Motor neuron (in vitro differentiated cells): ENCODE results near the gene LRIT2. TPM values are rescaled to one million over a fixed set of nuclear protein-coding genes. Genes with fewer than 3 reads are reported as not detected.

ENCODE experiments used
- ATAC-seq, 8 experiments: fragments of 200-7000 bp; cut with Tn5 transposase; replicated peaks in 6 of 8; 2 replicates each; pipeline ENCODE4 v1.8.0; 2021; ENCODE audit warnings: mild to moderate bottlenecking in 8 of 8, moderate library complexity in 8 of 8
- H3K27ac ChIP-seq, 2 donors: fragments of 250-450 bp; sonication (Bioruptor Pico); 2 replicates each; pipeline ENCODE4 v1.9.0; 2021; ENCODE audit warnings: antibody characterized with exemption in 2 of 2, mild to moderate bottlenecking in 2 of 2, moderate library complexity in 1 of 2
- H3K4me1 ChIP-seq, 2 donors: fragments of 250-450 bp; sonication (Bioruptor Pico); replicated peaks in 1 of 2; 2 replicates each; pipeline ENCODE4 v1.6.1; 2021; ENCODE audit warnings: antibody characterized with exemption in 2 of 2, mild to moderate bottlenecking in 2 of 2, moderate library complexity in 1 of 2
- H3K4me3 ChIP-seq, 5 donors: fragments of 250-450 bp; sonication (Bioruptor Pico); 2 replicates each; pipeline ENCODE4 v1.9.0; 2021; ENCODE audit warnings: antibody characterized with exemption in 5 of 5, mild to moderate bottlenecking in 5 of 5, moderate library complexity in 4 of 5
- WGBS, 10 experiments: fragments of 450-650 bp; shearing (Covaris generic); methylation state at CpG; one replicate each; pipeline ENCODE4 v1.0.0; 2022; 5-methylcytosine and 5-hydroxymethylcytosine counted together
- in situ Hi-C, 9 experiments: fragments of 400-800 bp; cut with MboI; loops; one replicate each; pipeline ENCODE4 v1.15.0; 2021; ENCODE audit warnings: low sequenced_read_pairs in 9 of 9, low pct_unique_long_range_greater_than_20kb in 2 of 9; ENCODE audit not compliant: unreplicated experiment in 9 of 9
- total RNA-seq, 8 experiments: library from RNA; unstranded; fragments of 300-600 nt; gene quantifications; 2 replicates each; pipeline versions ENCODE4 v1.2.3 to v1.2.4, GENCODE V29; 2022

The LRIT2 gene
- total RNA-seq, 8 experiments from 2014 or later = 0.08 to 0.28 (median 0.17) TPM; not detected in 2

DNA sequence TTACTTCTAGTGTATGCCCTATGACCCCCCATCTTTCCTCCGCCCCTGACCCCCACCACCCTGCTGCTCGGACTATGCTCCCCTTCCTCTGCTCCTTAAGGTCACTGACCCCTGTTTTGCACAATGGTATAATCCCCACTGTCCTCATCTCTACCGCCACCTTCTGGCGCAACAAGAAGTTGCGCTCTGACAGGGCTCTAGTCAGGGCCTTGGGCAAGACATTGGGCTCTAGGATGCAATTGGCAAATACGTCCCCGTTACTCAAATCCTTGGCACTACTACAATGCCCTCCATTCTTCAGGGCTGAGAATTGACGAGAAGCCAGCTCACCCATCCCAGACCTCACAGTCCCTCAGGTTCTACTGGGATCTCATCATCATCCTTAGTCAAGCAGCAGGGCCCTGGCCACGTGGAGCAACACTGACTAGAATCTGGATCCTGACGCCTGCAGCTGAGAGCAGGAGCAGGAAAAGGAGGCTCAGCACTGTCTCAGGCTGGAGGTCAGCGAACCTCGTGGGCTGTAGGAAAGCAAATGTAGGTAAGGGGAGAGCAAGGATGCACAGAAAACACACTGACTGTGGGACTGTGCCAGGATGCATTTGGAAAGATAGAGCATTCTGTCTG, 10.6 kb downstream of the LRIT2 start:
- in situ Hi-C loops = no loop called here
- WGBS, 10 experiments = 45 to 95% (median 80%) methylated on average over 1 to 8 of the region's 12 CpGs; no CpG with 5 or more reads in 3 of the 10 experiments
- Histone ChIP-seq H3K4me3 (no peak overlapping the region), H3K4me1 (no peaks in the 10 kb centered on the region), H3K27ac (no peak overlapping the region)
- ATAC-seq = peak in 2 of 8 experiments; percentile 7 to 52

DNA sequence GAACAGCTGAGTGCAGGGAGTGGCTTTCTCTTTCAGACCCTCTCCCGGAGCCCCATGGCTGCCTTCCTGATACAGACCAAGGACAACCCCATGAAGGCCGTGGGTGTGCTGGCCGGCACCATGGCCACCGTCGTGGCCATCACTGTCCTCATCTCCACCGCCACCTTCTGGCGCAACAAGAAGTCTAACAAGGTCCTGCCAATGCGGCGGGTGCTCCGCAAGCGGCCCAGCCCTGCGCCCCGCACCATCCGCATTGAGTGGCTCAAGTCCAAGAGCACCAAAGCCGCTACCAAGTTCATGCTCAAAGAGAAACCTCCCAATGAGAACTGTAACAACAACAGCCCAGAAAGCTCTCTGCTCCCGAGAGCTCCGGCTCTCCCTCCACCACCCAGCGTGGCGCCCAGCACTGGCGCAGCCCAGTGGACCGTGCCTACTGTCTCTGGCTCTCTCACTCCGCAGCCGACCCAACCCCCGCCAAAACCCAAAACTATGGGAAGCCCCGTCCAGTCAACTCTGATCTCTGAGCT, 11.2 kb downstream of the LRIT2 start:
- Histone ChIP-seq H3K4me1 (no peaks in the 10 kb centered on the region), H3K27ac (no peak overlapping the region), H3K4me3 (no peak overlapping the region)
- WGBS, 10 experiments = 36 to 100% (median 100%) methylated on average over 1 to 9 of the region's 25 CpGs; no CpG with 5 or more reads in 5 of the 10 experiments
- in situ Hi-C loops = no loop called here
- ATAC-seq = peak in 1 of 8 experiments; percentile 11

DNA sequence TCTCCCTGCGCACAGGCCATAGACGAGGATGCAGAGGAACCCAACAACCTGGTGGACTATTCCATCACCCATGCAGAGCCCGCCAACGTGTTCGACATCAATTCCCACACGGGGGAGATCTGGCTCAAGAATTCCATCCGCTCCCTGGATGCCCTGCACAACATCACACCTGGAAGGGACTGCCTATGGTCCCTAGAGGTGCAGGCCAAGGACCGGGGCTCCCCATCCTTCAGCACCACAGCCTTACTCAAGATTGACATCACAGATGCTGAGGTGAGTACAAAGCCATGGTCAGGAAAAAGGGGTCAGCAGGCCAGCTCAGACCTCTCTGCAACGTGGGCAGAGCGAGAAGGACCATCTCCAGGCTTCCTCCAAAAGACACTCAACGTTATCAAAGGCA, 12.3 kb downstream of the LRIT2 start:
- no peak for ATAC-seq
- Histone ChIP-seq H3K4me3 (no peak overlapping the region), H3K4me1 (no peaks in the 10 kb centered on the region), H3K27ac (no peak overlapping the region)
- in situ Hi-C loops = no loop called here
- WGBS, 10 experiments = 52 to 100% (median 83%) methylated on average over 3 to 7 of the region's 11 CpGs; no CpG with 5 or more reads in 3 of the 10 experiments

DNA sequence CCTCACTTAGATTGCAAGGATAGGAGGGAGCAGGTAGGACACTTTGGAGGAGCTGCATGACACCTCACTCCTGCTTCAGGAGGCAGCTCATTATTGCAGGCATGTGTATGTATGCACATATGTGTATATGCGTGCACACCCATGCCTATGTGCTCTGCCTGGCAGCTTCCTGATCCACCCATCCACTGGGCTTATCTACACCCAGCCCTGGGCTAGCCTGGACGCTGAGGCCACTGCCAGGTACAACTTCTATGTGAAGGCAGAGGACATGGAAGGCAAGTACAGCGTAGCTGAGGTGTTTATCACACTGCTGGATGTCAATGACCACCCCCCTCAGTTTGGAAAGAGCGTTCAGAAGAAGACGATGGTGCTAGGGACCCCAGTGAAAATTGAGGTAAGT, 13.3 kb downstream of the LRIT2 start:
- in situ Hi-C loops = no loop called here
- Histone ChIP-seq H3K27ac (no peak overlapping the region), H3K4me3 (no peak overlapping the region), H3K4me1 (no peaks in the 10 kb centered on the region)
- ATAC-seq = peak in 3 of 8 experiments; percentile 90 to 99 (median 97)
- WGBS, 10 experiments = 24 to 90% (median 50%) methylated on average over 1 to 4 of the region's 5 CpGs; no CpG with 5 or more reads in 5 of the 10 experiments

DNA sequence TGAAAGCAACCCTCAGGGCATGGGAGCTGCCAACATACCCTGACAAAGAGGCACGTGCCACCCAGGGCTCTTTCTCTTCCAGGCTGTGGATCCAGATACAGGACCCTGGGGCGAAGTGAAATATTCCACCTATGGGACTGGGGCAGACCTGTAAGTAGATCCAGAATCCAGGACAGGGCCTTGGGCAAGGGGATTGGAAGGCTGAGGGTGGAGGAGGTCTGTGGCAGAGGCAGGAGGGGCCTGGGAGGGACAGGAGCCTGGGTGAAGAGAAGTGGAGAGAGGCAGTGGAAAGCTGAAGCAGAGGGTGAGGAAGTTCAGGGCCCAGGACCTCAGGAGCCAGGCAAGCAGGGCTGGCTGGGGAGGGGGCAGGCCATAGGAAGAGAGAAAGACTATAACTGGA, 13.8 kb downstream of the LRIT2 start:
- no peak overlapping the region for H3K4me3 ChIP-seq
- no peaks in the 10 kb centered on the region for H3K4me1 ChIP-seq
- WGBS, 10 experiments = 25 to 83% (median 60%) methylated on average over 1 to 2 of the region's 2 CpGs; no CpG with 5 or more reads in 4 of the 10 experiments
- peak in 1 of 8 experiments; percentile 45 for ATAC-seq
- H3K27ac ChIP-seq = no peak overlapping the region
- in situ Hi-C loops = no loop called here

DNA sequence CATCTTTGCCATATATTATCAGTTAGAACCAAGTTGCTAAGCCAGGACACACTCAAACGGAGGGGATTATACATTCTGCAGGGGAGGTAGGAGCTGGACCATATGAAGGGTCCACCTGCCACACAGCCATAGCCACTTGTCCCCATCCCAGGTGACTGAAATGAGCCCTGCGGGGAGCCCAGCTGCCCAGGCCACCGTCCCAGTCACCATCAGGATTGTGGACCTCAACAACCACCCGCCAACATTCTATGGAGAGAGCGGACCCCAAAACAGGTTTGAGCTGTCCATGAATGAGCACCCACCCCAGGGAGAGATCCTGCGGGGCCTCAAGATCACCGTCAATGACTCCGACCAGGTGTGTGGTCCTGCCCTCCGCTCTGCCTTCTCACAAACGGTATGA, 17.3 kb downstream of the LRIT2 start:
- 33 to 87% (median 58%) methylated on average over 1 to 6 of the region's 10 CpGs; no CpG with 5 or more reads in 4 of the 10 experiments for WGBS, 10 experiments

DNA sequence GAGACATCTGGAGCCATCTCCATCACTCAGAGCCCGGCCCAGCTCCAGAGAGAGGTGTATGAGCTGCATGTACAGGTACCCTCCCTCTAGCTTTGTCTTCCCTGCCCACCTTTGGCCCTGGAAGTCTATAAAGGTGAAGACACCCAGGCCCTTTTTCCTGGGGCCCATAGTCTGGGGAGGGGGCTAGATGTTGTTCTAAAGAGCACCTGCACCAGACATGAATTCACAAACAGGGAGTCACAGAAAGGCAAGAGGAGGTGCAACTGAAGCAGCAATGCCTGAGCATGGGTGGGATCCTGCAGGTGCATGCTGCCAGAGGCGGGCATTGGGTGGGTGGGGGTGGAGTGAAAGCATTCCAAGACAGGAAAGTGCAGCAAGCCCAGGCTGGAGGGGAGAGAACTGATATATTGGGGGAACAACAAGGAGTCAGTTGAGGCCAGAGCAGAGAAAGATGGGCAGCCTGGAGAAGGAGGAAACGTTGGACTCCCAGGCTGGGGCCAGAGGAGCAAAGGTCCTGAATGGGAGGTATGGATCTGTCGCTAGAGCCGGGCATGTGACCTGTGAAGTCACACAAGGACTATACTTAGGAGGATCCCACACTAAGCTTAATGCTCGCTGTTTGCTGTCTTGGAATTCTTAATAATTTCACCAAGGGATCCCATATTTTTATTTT, 19.4 kb downstream of the LRIT2 start:
- in situ Hi-C loops = no loop called here
- no peak for ATAC-seq
- Histone ChIP-seq H3K4me3 (no peak overlapping the region), H3K27ac (no peak overlapping the region), H3K4me1 (no peaks in the 10 kb centered on the region)
- WGBS, 10 experiments = 45 to 88% (median 70%) methylated on average over 2 to 4 of the region's 6 CpGs; no CpG with 5 or more reads in 4 of the 10 experiments

More for the DNA sequence above, 17.3 kb downstream of the LRIT2 start:
- Histone ChIP-seq H3K4me1 (no peaks in the 10 kb centered on the region), H3K4me3 (no peak overlapping the region), H3K27ac (no peak overlapping the region)
- no peak for ATAC-seq
- in situ Hi-C loops = no loop called here

DNA sequence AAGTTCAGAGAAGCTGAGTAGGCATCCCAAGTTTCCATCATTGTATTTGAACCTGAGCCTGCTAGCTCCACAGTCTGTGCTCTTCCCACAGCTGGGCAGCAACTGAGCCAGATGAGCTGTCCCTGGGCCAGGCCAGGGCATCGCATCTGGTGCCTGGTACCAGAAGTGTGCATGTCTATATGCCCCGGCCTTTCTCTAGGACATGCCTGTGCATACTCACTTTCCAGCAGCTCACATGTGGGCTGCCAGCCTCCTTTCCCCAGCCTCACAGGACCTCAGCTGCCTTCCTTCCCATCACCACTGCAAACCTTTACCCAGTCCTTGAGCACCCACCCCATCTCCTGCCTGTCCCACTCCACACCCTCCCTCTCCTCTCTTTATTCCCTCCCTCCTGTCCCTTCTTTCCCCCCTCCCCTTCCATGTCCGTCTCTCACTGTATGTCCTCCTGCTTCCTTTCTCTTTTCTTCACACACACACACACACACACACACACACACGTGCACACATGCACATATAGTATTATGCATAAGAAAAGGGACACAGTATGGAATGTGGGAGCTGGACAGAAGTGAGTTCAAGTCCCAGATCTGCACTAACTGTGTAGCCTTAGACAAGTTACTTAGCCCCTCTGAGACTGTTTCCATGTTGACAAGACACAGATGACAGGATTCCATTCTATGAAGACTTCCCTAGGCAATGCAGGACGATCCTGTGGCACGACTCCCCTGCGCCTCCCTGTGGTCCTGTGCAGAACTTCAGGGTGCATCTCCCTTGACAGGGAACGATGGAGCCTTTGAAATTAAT, 20.1 kb downstream of the LRIT2 start:
- in situ Hi-C loops = no loop called here
- Histone ChIP-seq H3K4me1 (no peaks in the 10 kb centered on the region), H3K27ac (no peak overlapping the region), H3K4me3 (no peak overlapping the region)
- peak; percentile 74 to 96 (median 88) for ATAC-seq
- WGBS, 10 experiments = 0 to 92% (median 7%) methylated on average over 1 to 5 of the region's 8 CpGs; no CpG with 5 or more reads in 5 of the 10 experiments

DNA sequence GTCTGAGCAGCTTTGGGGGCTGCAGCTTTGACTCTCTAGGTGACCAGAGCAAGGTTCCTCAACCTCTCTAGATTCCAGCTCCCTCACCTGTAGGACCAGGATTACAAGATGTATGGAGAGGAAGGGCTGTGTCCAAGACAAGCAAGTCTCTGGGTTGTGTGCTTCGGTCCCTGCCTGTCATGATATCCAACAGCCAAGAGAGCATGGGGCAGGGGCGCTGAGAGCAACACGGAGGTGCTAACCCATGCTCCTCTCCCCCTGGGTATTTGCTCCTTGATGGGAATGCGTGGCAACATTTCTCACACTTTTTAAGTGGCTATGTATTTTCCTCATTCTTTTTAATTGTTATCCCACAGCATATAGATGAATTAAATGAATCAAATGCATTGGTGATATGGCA, 20.7 kb downstream of the LRIT2 start:
- Histone ChIP-seq H3K27ac (no peak overlapping the region), H3K4me1 (no peaks in the 10 kb centered on the region), H3K4me3 (no peak overlapping the region)
- ATAC-seq = no peak
- 0 to 84% (median 51%) methylated on average over 1 to 4 of the region's 4 CpGs; no CpG with 5 or more reads in 4 of the 10 experiments for WGBS, 10 experiments
- in situ Hi-C loops = no loop called here

DNA sequence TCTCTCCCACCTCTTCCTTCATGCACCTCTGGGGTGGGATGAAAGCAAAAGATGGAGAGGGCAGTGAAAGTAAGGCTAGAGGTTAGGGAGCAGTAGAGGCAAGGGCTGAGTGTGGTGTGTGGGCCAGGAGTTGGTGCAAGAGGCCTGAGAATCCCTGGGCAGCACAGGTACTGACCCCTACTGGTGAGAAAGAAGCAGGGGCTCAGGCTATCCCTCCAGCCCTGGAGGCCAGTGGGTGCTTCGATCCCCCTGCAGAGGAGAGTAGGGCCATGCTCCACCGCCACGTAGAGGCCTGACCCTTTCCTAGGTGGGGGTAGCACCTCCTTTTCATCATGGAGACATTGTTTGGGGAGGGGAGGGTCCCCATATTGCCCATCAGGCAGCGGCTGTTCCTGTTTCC, 21.2 kb downstream of the LRIT2 start:
- Histone ChIP-seq H3K4me1 (no peaks in the 10 kb centered on the region), H3K27ac (no peak overlapping the region), H3K4me3 (no peak overlapping the region)
- ATAC-seq = peak in 3 of 8 experiments; percentile 43 to 58 (median 53)
- 92 to 100% methylated on average over 1 to 2 of the region's 4 CpGs; no CpG with 5 or more reads in 8 of the 10 experiments for WGBS, 10 experiments
- in situ Hi-C loops = no loop called here

DNA sequence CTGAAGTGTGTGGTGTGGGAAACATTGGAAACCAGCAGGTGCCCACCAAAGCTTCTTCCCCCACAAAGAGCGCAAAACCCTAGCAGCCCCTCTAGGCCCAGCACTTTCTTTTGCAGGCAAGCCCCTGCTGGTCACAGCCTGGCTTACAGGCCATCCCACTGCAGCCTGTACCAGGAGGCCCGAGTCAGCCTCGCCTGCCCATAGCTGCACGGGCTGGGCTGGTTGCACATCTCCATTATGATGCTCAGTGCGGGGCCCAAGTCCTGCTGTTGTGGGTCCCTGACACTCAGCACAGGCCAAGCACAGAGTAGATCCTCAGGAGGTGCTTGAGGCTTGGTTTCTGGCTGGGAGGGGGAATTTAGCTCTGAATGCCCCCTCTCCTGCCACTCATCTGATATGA, 23.0 kb downstream of the LRIT2 start:
- ATAC-seq = no peak
- peaks cover 0 to 4% of the 10 kb centered on the region in 2 donors for H3K4me1 ChIP-seq
- in situ Hi-C loops = no loop called here
- H3K27ac ChIP-seq = no peak overlapping the region
- H3K4me3 ChIP-seq = no peak overlapping the region
- WGBS, 10 experiments = 43 to 100% (median 69%) methylated on average over 1 to 4 of the region's 5 CpGs; no CpG with 5 or more reads in 4 of the 10 experiments

DNA sequence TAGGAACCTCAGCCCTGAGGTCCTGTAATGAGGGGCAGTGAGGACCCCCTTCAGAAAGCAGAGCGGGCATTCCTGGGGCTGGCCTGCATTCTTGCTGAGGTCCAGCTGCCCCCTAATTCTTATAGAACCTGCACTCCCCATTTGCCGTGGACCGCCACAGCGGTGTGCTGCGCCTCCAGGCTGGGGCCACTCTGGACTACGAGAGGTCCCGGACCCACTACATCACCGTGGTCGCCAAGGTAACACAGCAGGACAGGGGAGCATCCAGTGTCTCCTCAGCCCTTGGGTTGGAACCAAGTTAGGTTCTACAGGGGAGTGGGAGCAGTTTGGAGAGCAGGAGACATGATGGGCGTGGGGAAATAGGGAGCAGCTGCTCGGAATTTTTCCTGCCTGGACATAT, 23.7 kb downstream of the LRIT2 start:
- Histone ChIP-seq H3K4me3 (no peak overlapping the region), H3K27ac (no peak overlapping the region), H3K4me1 (peaks cover 0 to 4% of the 10 kb centered on the region in 2 donors)
- 76 to 100% (median 96%) methylated on average over 1 to 6 of the region's 11 CpGs; no CpG with 5 or more reads in 4 of the 10 experiments for WGBS, 10 experiments
- in situ Hi-C loops = no loop called here
- ATAC-seq = no peak

DNA sequence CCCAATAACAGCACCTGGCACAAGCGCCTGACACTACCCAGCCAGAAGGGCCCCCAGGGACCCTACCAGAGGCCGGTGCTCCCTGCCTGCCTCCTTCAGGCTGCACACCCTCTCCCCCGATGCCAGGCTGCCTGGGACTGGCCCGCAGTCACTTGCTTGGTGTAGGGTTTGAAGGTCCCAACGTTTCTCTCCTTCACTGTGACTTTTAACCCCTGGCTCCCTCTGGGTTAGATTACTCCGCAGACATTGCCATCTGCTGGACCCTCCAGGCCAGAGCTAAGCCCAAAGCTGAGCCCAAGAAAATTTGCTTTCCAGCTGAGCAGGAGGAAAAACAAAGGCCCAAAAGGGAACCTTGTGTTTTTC, 24.1 kb downstream of the LRIT2 start:
- H3K4me3 ChIP-seq = no peak overlapping the region
- in situ Hi-C loops = no loop called here
- WGBS, 10 experiments = 0 to 100% (median 75%) methylated on average over 1 to 4 of the region's 6 CpGs; no CpG with 5 or more reads in 4 of the 10 experiments
- H3K4me1 ChIP-seq = peaks cover 0 to 4% of the 10 kb centered on the region in 2 donors
- ATAC-seq = no peak
- no peak overlapping the region for H3K27ac ChIP-seq
